OCI-LY7 (cell line): ENCODE data around the gene GPR149. TPM values are rescaled to one million over a fixed set of nuclear protein-coding genes. Genes with fewer than 3 reads are reported as not detected.

Source experiments
- BruUV-seq: library from RNA; stranded (reverse); fragments of 400-500 nt; replicated peaks from 2 replicates; lab custom pipeline; 2021; lab: Mats Ljungman, UMichigan
- CTCF ChIA-PET: fragments of 300-600 bp; sonication (Branson Sonifier 250); formaldehyde crosslinking; loops from one replicate; lab custom pipeline; 2022; ENCODE audit warnings: antibody characterized with exemption; ENCODE audit not compliant: unreplicated experiment; lab: Charles Lee
- POLR2A ChIA-PET: fragments of 300-600 bp; sonication (Branson Sonifier 250); formaldehyde crosslinking; loops from one replicate; lab custom pipeline; 2022; ENCODE audit warnings: antibody characterized with exemption; lab: Charles Lee
- DNase-seq: peaks from one replicate; pipeline ENCODE4 v3.0.0-alpha.2; 2015; ENCODE audit warnings: low spot score
- H2AFZ ChIP-seq: fragments of 200-600 bp; sonication (generic), shearing (Covaris generic); 2 replicates; pipeline ENCODE4 v1.6.1; 2014; ENCODE audit warnings: mild to moderate bottlenecking, antibody characterized with exemption, low read length, moderate library complexity
- H3K27ac ChIP-seq: fragments of 200-600 bp; sonication (generic); 2 replicates; pipeline ENCODE4 v1.5.1; 2014; ENCODE audit warnings: mixed run types, low read depth, mild to moderate bottlenecking, moderate library complexity, low read length, inconsistent platforms; ENCODE audit not compliant: poor library complexity, severe bottlenecking
- H3K36me3 ChIP-seq: fragments of 200-600 bp; sonication (generic); 2 replicates; pipeline ENCODE4 v1.6.1; 2014; ENCODE audit warnings: mild to moderate bottlenecking, antibody characterized with exemption, low read length, moderate library complexity, mixed read lengths; ENCODE audit not compliant: insufficient read depth
- H3K4me1 ChIP-seq: fragments of 200-600 bp; sonication (generic); 2 replicates; pipeline ENCODE4 v1.5.1; 2014; ENCODE audit warnings: mild to moderate bottlenecking, low read length; ENCODE audit not compliant: insufficient read depth, poor library complexity, severe bottlenecking
- H3K4me2 ChIP-seq: fragments of 200-600 bp; sonication (generic); 2 replicates; pipeline ENCODE4 v1.6.1; 2014; ENCODE audit warnings: mild to moderate bottlenecking, low read length
- H3K4me3 ChIP-seq: fragments of 200-600 bp; sonication (generic); 2 replicates; pipeline ENCODE4 v1.5.1; 2014; ENCODE audit warnings: mild to moderate bottlenecking, low read depth, low read length; ENCODE audit not compliant: poor library complexity, severe bottlenecking
- H3K79me2 ChIP-seq: fragments of 200-600 bp; sonication (generic); 2 replicates; pipeline ENCODE4 v1.6.1; 2016; ENCODE audit warnings: low read depth, mild to moderate bottlenecking, low read length, moderate library complexity, mixed read lengths; ENCODE audit not compliant: insufficient read depth
- H3K9me2 ChIP-seq: fragments of 200-600 bp; sonication (generic); 2 replicates; pipeline ENCODE4 v1.6.1; 2016; ENCODE audit warnings: mild to moderate bottlenecking, low read length, mixed read lengths; ENCODE audit not compliant: insufficient read depth
- H3K9me3 ChIP-seq: fragments of 200-600 bp; sonication (generic); 2 replicates; pipeline ENCODE4 v1.6.1; 2014; ENCODE audit warnings: mild to moderate bottlenecking, mixed run types, low read length, mixed read lengths
- H4K20me1 ChIP-seq: fragments of 200-600 bp; sonication (generic); 2 replicates; pipeline ENCODE4 v1.6.1; 2014; ENCODE audit warnings: mild to moderate bottlenecking, antibody characterized with exemption, low read length, moderate library complexity, mixed read lengths; ENCODE audit not compliant: insufficient read depth
- CTCF ChIP-seq: fragments of 200-600 bp; sonication (generic); conservative IDR thresholded peaks from 2 replicates; pipeline ENCODE4 v1.5.1; 2014; ENCODE audit warnings: mild to moderate bottlenecking, antibody characterized with exemption, low read length, moderate library complexity, mixed read lengths
- EZH2phosphoT487 ChIP-seq: fragments of 200-600 bp; sonication (generic); IDR thresholded peaks from 2 replicates; pipeline ENCODE4 v1.6.1; 2018; ENCODE audit warnings: low read depth, borderline replicate concordance, mild to moderate bottlenecking, mixed run types, antibody characterized with exemption, low read length, moderate library complexity, mixed read lengths
- intact Hi-C: fragments of 100-400 bp; cut with micrococcal nuclease; formaldehyde crosslinking; loops from one replicate; pipeline ENCODE4 v1.10.0; 2022; ENCODE audit not compliant: unreplicated experiment
- total RNA-seq, 2 experiments: library from RNA; depleted of rRNA in 1 of 2; stranded (reverse); fragments of >200 nt in 1 of 2; shearing (Covaris generic) in 1 of 2; gene quantifications; 2 replicates each; pipeline ENCODE4 v1.2.3, GENCODE V29; 2014 to 2022

The GPR149 gene
- total RNA-seq, 2 experiments from 2014 or later, result not detected

DNA sequence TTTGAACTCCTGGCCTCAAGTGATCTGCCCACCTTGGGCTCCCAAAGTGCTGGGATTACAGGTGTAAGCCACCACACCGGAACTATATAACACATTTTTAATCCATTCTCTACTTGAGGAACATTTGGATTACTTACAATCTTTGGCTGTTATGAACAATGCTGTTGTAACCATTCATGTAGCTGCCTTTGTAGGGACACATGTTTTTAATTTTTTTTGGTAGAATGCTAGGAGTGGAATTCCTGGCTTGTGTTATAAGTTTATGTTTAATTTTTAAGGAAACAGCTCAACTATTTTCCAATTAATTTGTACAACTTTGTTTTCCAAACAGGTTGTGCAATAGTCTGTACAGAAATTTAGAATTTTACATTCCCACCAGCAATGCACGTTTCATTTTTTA lies 51.7 kb downstream of the GPR149 start:
- Histone ChIP-seq H3K4me3 (no peak overlapping the region), H3K4me2 (no peak overlapping the region), H3K4me1 (no peaks in the 10 kb centered on the region), H4K20me1 (no peaks in the 10 kb centered on the region), H3K27ac (no peak overlapping the region), H3K9me2 (no peaks in the 10 kb centered on the region), H3K79me2 (no peaks in the 10 kb centered on the region), H2AFZ (no peak overlapping the region), H3K9me3 (no peaks in the 10 kb centered on the region), H3K36me3 (no peaks in the 10 kb centered on the region)
- DNase-seq, result no peak
- CTCF ChIA-PET, result no interaction called here
- intact Hi-C loops, result no loop called here
- TF ChIP-seq EZH2phosphoT487, result no peak
- no peak for TF ChIP-seq CTCF
- POLR2A ChIA-PET, result no interaction called here
- BruUV-seq, result no TSS peak

- intact Hi-C loops, result no loop called here
- H3K9me3 ChIP-seq, result no peaks in the 10 kb centered on the region
- no peaks in the 10 kb centered on the region for H4K20me1 ChIP-seq
- POLR2A ChIA-PET, result no interaction called here
- no peaks in the 10 kb centered on the region for H3K79me2 ChIP-seq
- no peak for DNase-seq
- H2AFZ ChIP-seq, result no peak overlapping the region
- TF ChIP-seq EZH2phosphoT487, result no peak
- no peak for TF ChIP-seq CTCF
- H3K4me2 ChIP-seq, result no peak overlapping the region
- CTCF ChIA-PET, result no interaction called here
- no peaks in the 10 kb centered on the region for H3K4me1 ChIP-seq
- H3K36me3 ChIP-seq, result no peaks in the 10 kb centered on the region
- H3K4me3 ChIP-seq, result no peak overlapping the region
- no TSS peak for BruUV-seq
- H3K27ac ChIP-seq, result no peak overlapping the region
- H3K9me2 ChIP-seq, result no peaks in the 10 kb centered on the region
These were observed 62.8 kb downstream of the GPR149 start for GRCh38 chr3:154367221-154367620.

DNA sequence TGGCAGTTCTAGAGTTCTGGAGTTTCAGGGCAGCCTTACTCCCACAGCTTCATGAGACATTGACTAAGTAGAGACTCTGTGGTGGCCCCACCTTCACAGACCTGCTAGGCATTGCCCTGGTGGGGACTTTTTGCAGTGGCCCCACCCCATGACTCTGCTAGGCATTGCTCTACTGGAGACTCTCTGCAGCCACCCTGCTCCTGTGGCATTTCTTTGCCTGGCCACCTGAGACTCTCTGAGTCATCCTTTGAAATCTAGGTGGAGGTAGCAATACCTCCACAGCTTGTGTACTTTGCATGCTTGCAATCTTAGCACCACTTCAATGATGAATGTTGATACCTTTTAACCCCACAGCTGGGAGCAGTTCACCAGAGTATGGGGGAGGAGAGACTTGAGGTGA lies 65.1 kb downstream of the GPR149 start:
- H3K4me3 ChIP-seq, result no peak overlapping the region
- intact Hi-C loops, result no loop called here
- DNase-seq, result no peak
- H2AFZ ChIP-seq, result no peak overlapping the region
- ChIA-PET POLR2A (no interaction called here), CTCF (no interaction called here)
- H3K79me2 ChIP-seq, result no peaks in the 10 kb centered on the region
- no peaks in the 10 kb centered on the region for H3K9me3 ChIP-seq
- H3K36me3 ChIP-seq, result no peaks in the 10 kb centered on the region
- no peaks in the 10 kb centered on the region for H4K20me1 ChIP-seq
- no peak overlapping the region for H3K4me2 ChIP-seq
- no peak for TF ChIP-seq CTCF
- TF ChIP-seq EZH2phosphoT487, result no peak
- no peaks in the 10 kb centered on the region for H3K4me1 ChIP-seq
- H3K27ac ChIP-seq, result no peak overlapping the region
- H3K9me2 ChIP-seq, result no peaks in the 10 kb centered on the region
- BruUV-seq, result no TSS peak
